Adrenal gland (tissue), 12 donors: ENCODE data around the gene NR3C1. TPM values are rescaled to one million over a fixed set of nuclear protein-coding genes. Genes with fewer than 3 reads are reported as not detected.
A peak's percentile ranks its signal among the peaks of the same experiment; 100 is the strongest.

Experiments used
- DNase-seq, 7 donors: peaks; one replicate each; pipeline ENCODE4 v3.0.0-alpha.2; 2019 to 2020
- H3K27ac ChIP-seq, 5 donors: fragments of 200-600 bp; sonication (generic) in 4 of 5; 1 replicate in 3 of 5; 2 replicates in 2 of 5; pipeline versions ENCODE4 v1.5.1 to v1.8.0; 2016 to 2020; ENCODE audit warnings: mild to moderate bottlenecking in 1 of 5
- H3K27me3 ChIP-seq: fragments of 200-600 bp; 2 replicates; pipeline ENCODE4 v1.8.0; 2021
- H3K36me3 ChIP-seq, 2 donors: fragments of 200-600 bp; replicated peaks in 1 of 2; 1 replicate in 1 of 2; 2 replicates in 1 of 2; pipeline versions ENCODE4 v1.5.1 to v1.8.0; 2018 to 2022
- H3K4me1 ChIP-seq, 2 donors: fragments of 200-600 bp; replicated peaks in 1 of 2; 1 replicate in 1 of 2; 2 replicates in 1 of 2; pipeline versions ENCODE4 v1.5.1 to v1.8.0; 2018 to 2021
- H3K4me3 ChIP-seq, 4 donors: fragments of 200-600 bp; sonication (generic) in 3 of 4; one replicate each; pipeline ENCODE4 v1.5.1; 2016 to 2018
- H3K9me3 ChIP-seq, 3 donors: fragments of 200-600 bp; sonication (generic) in 1 of 3; replicated peaks in 1 of 3; 1 replicate in 2 of 3; 2 replicates in 1 of 3; pipeline versions ENCODE4 v1.5.1 to v1.8.0; 2016 to 2021
- CTCF ChIP-seq, 6 experiments: fragments of 450-650 bp in 4 of 6; fragments of 200-600 bp in 2 of 6; sonication (generic) in 1 of 6; IDR thresholded peaks; 1 replicate in 5 of 6; 2 replicates in 1 of 6; pipeline versions ENCODE4 v1.5.1 to v1.8.0; 2016 to 2021; ENCODE audit warnings: antibody characterized with exemption in 6 of 6, mild to moderate bottlenecking in 2 of 6, moderate library complexity in 1 of 6
- POLR2A ChIP-seq, 2 donors: fragments of 450-650 bp; IDR thresholded peaks; one replicate each; pipeline ENCODE4 v1.6.1; 2017; ENCODE audit warnings: antibody characterized with exemption in 2 of 2, mild to moderate bottlenecking in 2 of 2, moderate library complexity in 1 of 2
- WGBS, 4 donors: extraction: QIAGEN DNeasy Blood & Tissue Kit in 2 of 4; methylation state at CpG; one replicate each; pipeline versions ENCODE4 v1.1.5 to v1.1.7; 2013 to 2017; 5-methylcytosine and 5-hydroxymethylcytosine counted together
- intact Hi-C, 2 donors: fragments of 100-400 bp; cut with DNase I; formaldehyde crosslinking; loops; one replicate each; pipeline versions ENCODE4 v1.14.1 to v1.15.0; 2022 to 2023
- polyA plus RNA-seq, 3 donors: library from polyadenylated mRNA; stranded (reverse); fragments of 200-250 nt in 2 of 3; fragments of 350-450 nt in 1 of 3; fragmentation: Illumina TruSeq in 1 of 3; extraction: RNeasy Lipid Tissue Mini Kit (QIAGEN cat#74804) in 1 of 3; gene quantifications; one replicate each; pipeline ENCODE4 v1.2.3, GENCODE V29; 2013 to 2014
- total RNA-seq, 9 donors: library from RNA; depleted of rRNA in 4 of 9; stranded (reverse); fragments of >200 nt in 4 of 9; fragments of 120-200 nt in 1 of 9; fragmentation: NEBNext Ultra II Directional in 1 of 9; extraction: Animal tissue kit (Norgen Biotek cat#: 25700) in 1 of 9; gene quantifications; one replicate each; pipeline versions ENCODE4 v1.1.0 to v1.2.4, GENCODE V29; 2013 to 2023
- donor health status: healthy with polysubstance abuse.
- donor health status: Bipolar disorder and iron deficiency.
- donor health status: DM: yes; HTN: yes; CAD: no.
- donor health status: DM: no; HTN: no; CAD: no.
- donor health status: DM: no; HTN: no; CAD: no.
- donor health status: DM: yes; HTN: yes; CAD: no.

The NR3C1 gene
- total and polyA plus RNA-seq, 12 donors = 7.5 to 35.5 (median 24.5) TPM

- intact Hi-C loops = no loop called here
- no peak for DNase-seq
- Histone ChIP-seq H3K36me3 (no peaks in the 10 kb centered on the region), H3K4me3 (no peak overlapping the region), H3K9me3 (no peaks in the 10 kb centered on the region), H3K4me1 (peaks cover 6 to 13% of the 10 kb centered on the region in 2 donors), H3K27me3 (no peaks in the 10 kb centered on the region), H3K27ac (no peak overlapping the region)
- WGBS, 4 donors = 60 to 91% (median 79%) methylated on average over 3 of the region's 3 CpGs
- no peak for TF ChIP-seq CTCF (IDR thresholded peaks at IDR 0.05)
- no peak for TF ChIP-seq POLR2A (IDR thresholded peaks at IDR 0.05)
Measured at GRCh38 chr5:143231416-143231815, 172.1 kb downstream of the NR3C1 start.

- Histone ChIP-seq H3K27me3 (no peaks in the 10 kb centered on the region), H3K36me3 (no peaks in the 10 kb centered on the region), H3K4me3 (no peak overlapping the region), H3K9me3 (no peaks in the 10 kb centered on the region), H3K27ac (no peak overlapping the region), H3K4me1 (peaks cover 6 to 13% of the 10 kb centered on the region in 2 donors)
- TF ChIP-seq CTCF (IDR thresholded peaks at IDR 0.05) = no peak
- no peak for TF ChIP-seq POLR2A (IDR thresholded peaks at IDR 0.05)
- 80 to 92% (median 90%) methylated on average over 6 of the region's 6 CpGs for WGBS, 4 donors
- DNase-seq = no peak
- intact Hi-C loops = no loop called here
Measured at GRCh38 chr5:143230676-143230996, 172.8 kb downstream of the NR3C1 start.

GRCh38 chr5:143229896-143230675 is 173.4 kb downstream of the NR3C1 start:
- Histone ChIP-seq H3K4me1 (peaks cover 6 to 13% of the 10 kb centered on the region in 2 donors), H3K27me3 (no peaks in the 10 kb centered on the region), H3K9me3 (no peaks in the 10 kb centered on the region), H3K4me3 (peak overlapping the region in 1 of 4 donors; percentile 4), H3K27ac (peak overlapping the region in 1 of 5 donors; percentile 27), H3K36me3 (no peaks in the 10 kb centered on the region)
- 45 to 58% (median 52%) methylated on average over 8 to 10 of the region's 10 CpGs for WGBS, 4 donors
- no peak for DNase-seq
- intact Hi-C loops = no loop called here
- no peak for TF ChIP-seq CTCF (IDR thresholded peaks at IDR 0.05)
- no peak for TF ChIP-seq POLR2A (IDR thresholded peaks at IDR 0.05)

GRCh38 chr5:143229426-143229895 is 174.0 kb downstream of the NR3C1 start:
- Histone ChIP-seq H3K36me3 (no peaks in the 10 kb centered on the region), H3K4me1 (peaks cover 6 to 13% of the 10 kb centered on the region in 2 donors), H3K4me3 (peak overlapping the region in 1 of 4 donors; percentile 4), H3K9me3 (no peaks in the 10 kb centered on the region), H3K27me3 (no peaks in the 10 kb centered on the region), H3K27ac (peak overlapping the region in 1 of 5 donors; percentile 27)
- 53 to 80% (median 59%) methylated on average over 8 of the region's 8 CpGs for WGBS, 4 donors
- intact Hi-C loops = no loop called here
- DNase-seq = peak in 5 of 7 donors; percentile 24 to 52 (median 38)
- TF ChIP-seq POLR2A (IDR thresholded peaks at IDR 0.05) (no peak), CTCF (IDR thresholded peaks at IDR 0.05) (no peak)
